Duodenal mucosa (tissue), 2 donors: ENCODE data around the gene BEST1.

Experiments used
- H3K27ac ChIP-seq: one replicate; pipeline ENCODE4 v1.7.0; 2013; ENCODE audit warnings: low read depth, low read length
- H3K27me3 ChIP-seq, 2 donors: one replicate each; pipeline ENCODE4 v1.7.0; 2013; ENCODE audit warnings: low read length in 2 of 2, control low read depth in 1 of 2; ENCODE audit not compliant: insufficient read depth in 2 of 2, control insufficient read depth in 1 of 2
- H3K36me3 ChIP-seq, 2 donors: one replicate each; pipeline ENCODE4 v1.7.0; 2013; ENCODE audit warnings: low read length in 2 of 2, control low read depth in 1 of 2; ENCODE audit not compliant: insufficient read depth in 2 of 2, control insufficient read depth in 1 of 2
- H3K4me1 ChIP-seq, 2 donors: one replicate each; pipeline ENCODE4 v1.7.0; 2013; ENCODE audit warnings: low read length in 2 of 2, control low read depth in 1 of 2; ENCODE audit not compliant: insufficient read depth in 2 of 2, control insufficient read depth in 1 of 2
- H3K4me3 ChIP-seq, 2 donors: one replicate each; pipeline ENCODE4 v1.7.0; 2013; ENCODE audit warnings: low read length in 2 of 2, low read depth in 1 of 2
- H3K9ac ChIP-seq, 2 donors: one replicate each; pipeline ENCODE4 v1.7.0; 2013; ENCODE audit warnings: low read length in 2 of 2, low read depth in 1 of 2
- H3K9me3 ChIP-seq, 2 donors: one replicate each; pipeline ENCODE4 v1.7.0; 2013; ENCODE audit warnings: low read length in 2 of 2, control low read depth in 1 of 2; ENCODE audit not compliant: control insufficient read depth in 1 of 2

The BEST1 gene

DNA sequence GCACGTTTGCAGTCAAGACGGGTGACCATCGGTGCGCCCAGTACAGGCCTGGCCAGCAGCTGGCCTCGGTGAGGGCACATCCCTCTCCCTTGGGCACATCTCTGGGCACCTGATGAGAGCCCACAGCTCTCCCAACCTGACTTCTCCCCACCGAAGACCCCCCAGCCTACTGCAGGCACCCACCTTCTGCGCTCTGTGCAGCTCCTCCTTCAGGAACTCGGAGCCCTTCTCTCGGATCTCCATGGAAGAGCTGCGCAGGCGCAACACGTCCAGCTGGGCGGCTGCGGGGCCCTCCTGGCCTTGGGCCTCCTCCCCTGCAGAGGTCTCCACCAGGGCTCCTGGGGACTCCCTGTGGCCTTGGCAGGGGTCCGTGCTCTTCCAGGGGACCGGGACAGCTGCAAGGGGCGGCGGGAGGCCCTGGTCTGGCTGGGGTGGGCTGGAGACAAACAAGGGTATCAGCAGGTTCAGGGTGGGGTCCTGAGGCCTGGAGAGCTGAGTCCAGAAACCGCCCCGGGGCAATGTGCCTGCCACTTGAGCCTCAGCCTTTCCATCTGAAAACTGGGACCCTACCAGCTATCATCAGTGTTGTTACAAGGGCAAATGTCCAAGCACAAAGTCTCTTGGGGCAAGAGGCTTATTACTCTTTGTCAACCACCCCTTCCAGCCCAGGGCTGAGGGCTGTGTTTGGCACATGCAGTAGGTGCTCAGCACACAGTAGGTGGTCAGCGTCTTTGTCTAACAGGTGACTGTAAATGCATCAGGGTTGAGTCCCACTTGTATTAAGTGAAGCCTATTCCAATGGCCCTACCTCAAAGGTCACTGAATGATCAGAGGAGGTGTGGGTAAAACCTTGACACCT, 42.1 kb upstream of the BEST1 start:
- H3K4me3 ChIP-seq, result no peak overlapping the region
- no peak overlapping the region for H3K27ac ChIP-seq
- no peaks in the 10 kb centered on the region for H3K27me3 ChIP-seq
- no peaks in the 10 kb centered on the region for H3K36me3 ChIP-seq
- H3K9me3 ChIP-seq, result no peaks in the 10 kb centered on the region
- H3K9ac ChIP-seq, result no peak overlapping the region
- peaks cover 0 to 13% of the 10 kb centered on the region in 2 donors for H3K4me1 ChIP-seq

DNA sequence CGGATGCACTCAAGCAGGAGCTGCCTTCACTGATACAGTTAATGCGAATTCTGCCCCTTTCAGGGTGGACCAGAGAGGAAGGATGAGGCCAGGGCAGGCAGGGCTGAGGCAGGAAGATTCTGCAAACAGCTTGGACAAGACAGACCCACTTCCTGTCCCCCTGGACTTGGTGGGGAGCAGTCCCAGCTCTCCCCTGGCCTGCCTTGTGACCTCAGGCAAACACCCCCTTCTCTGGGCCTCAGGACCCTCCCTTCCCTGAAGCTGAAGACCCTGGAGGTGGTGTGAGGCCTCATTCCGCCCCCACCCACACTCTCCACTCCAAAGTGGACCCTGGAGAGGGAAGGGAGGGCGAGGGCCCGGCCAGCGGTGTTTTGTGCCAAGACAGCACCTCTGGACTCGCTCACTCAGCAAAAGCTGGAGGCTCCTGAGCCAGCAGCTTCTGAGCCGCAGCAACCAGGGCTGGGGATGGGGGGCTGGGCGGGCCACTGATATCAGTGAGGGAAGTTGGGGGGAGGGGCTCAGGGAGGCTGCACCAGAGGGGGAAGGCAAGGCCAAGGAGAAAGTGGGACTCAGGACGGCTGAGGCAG, 41.3 kb upstream of the BEST1 start:
- no peak overlapping the region for H3K9ac ChIP-seq
- H3K27me3 ChIP-seq, result no peaks in the 10 kb centered on the region
- no peak overlapping the region for H3K4me3 ChIP-seq
- H3K36me3 ChIP-seq, result no peaks in the 10 kb centered on the region
- no peak overlapping the region for H3K27ac ChIP-seq
- no peaks in the 10 kb centered on the region for H3K9me3 ChIP-seq
- H3K4me1 ChIP-seq, result peaks cover 0 to 13% of the 10 kb centered on the region in 2 donors

DNA sequence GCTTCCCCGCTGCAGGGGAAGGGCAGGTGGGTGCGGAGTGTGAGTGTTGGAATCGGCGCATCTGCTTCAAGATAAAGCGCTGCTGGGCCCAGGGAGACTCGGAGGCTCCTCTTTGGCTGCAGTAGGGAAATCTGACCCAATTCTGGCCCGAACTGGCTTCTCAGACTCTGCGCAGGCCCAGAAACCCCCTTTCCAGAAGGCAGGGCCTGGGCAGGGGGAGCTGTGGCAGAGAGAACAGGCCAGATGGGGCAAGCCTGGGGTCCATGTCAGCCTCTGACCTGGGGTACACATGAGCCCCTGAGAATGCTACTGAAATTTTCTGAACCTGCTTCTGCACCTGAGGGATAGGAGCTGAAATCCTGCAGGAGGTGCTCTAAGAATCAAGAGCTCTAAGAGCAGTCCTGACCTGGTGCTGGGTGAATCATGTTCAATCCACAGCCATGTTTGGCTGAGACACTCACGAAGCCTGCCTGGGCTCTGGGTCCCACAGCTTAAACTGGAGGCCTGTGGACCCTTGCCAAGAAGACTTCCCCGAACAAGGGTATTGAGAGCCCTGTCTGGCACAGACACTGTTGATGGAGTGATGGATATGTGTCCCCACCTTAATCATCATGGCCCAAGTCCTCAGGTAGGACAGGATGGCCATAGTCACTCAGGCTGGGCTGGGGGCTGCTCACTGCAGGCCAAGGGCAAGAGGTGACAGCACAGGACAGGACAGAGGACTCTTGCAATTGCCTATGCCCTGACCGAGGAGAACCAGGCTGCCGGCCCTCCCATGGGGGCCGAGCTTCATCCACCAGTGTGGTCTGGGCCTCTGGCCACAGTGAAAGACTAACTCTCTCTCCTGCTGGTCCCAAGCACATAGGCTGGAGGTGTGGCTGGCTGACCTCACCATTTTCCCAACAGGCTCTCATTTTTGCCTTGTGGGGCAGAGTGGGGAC, 39.7 kb upstream of the BEST1 start:
- Histone ChIP-seq H3K9ac (no peak overlapping the region), H3K9me3 (no peaks in the 10 kb centered on the region), H3K27me3 (no peaks in the 10 kb centered on the region), H3K4me3 (no peak overlapping the region), H3K4me1 (peaks cover 0 to 8% of the 10 kb centered on the region in 2 donors), H3K27ac (no peak overlapping the region), H3K36me3 (no peaks in the 10 kb centered on the region)

DNA sequence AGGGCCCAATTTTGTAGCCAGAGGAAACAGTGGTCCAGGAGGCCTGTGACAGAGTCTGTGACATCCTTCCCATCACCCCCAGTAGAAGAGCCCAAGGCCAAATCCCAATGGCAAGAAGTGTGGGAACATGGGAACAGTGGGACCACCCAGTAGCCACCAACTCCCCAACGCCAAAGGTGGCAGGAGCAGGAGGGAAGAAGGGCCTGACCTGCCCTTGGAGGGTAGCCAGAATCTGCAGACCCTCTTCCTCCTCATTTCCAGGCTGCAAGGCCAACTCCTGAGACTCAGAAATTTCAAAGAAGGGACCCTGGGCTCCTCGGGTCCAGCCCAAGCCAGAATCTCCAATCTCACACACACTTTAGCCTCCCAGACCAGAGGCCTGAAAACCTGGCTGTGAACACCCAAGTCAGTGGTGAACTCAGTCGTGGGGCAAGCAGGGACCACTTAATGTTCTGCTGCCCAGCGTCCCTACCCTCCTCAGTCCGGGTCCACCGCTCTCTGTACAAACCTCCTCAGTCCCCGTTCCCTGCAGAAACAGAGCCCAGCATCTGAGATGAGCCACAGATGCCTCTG, 38.9 kb upstream of the BEST1 start:
- Histone ChIP-seq H3K27me3 (peaks cover under 1 to 1% of the 10 kb centered on the region in 2 donors), H3K9ac (no peak overlapping the region), H3K4me1 (peaks cover 0 to 8% of the 10 kb centered on the region in 2 donors), H3K9me3 (no peaks in the 10 kb centered on the region), H3K36me3 (no peaks in the 10 kb centered on the region), H3K4me3 (no peak overlapping the region), H3K27ac (no peak overlapping the region)

DNA sequence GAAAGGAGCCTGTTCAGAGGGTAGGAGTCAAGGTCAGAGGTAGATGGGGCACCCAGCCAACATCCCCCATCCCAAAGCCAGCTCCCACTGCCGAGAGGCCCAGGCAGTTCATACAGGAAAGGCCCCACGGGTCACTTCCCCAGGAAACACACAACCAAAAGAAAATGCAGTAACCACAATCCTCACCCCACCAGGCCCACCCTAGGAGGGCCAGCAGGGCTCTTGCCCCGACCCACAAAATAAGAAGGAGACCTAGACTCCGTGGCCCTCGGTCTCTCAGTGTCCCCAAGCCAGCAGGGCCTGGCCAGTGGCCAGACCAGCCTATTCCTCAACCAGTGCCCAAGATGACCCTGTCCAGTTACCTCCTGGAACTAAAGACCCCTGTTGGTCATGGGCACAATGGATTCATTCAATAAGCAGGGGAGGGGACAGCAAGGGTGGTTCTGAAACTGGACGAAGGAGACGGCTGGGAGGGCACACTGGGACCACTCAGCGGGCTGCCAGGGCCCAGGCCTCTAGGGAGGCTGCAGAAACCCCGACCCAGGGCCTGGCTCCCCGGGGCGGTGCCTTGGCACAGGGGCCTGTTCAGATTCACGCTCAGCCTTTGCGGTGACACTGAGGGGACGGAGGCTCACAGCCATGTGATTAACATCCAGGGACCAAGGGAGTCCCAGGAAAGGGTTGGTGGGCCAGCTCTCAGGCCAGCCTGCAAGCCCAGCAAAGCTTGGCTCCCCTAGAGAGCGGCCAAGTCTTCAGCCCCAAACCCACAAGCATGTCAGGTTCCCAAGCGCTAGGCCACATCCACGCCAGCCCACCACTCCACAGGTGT, 38.2 kb upstream of the BEST1 start:
- Histone ChIP-seq H3K27me3 (peaks cover 5 to 6% of the 10 kb centered on the region in 2 donors), H3K4me3 (no peak overlapping the region), H3K9ac (no peak overlapping the region), H3K27ac (no peak overlapping the region), H3K9me3 (no peaks in the 10 kb centered on the region), H3K4me1 (peaks cover 0 to 8% of the 10 kb centered on the region in 2 donors), H3K36me3 (no peaks in the 10 kb centered on the region)

DNA sequence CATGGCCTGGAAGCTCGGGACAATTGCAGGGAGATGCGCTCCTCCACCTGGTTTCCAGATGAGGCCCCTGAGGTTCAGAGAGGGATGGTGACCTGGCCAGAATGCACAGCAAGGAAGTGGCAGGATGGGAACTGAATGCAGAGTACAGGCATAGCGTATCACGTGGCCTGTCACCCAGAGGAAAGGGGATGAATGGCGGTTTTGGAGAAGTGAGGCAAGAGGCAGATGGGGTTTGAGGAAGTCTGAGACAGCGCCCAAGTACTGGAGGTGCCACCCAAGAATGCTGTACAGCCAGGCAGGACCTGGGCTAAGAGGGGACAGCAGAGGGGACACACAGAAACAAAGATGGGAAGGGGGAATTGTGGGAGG, 37.6 kb upstream of the BEST1 start:
- H3K4me1 ChIP-seq, result peaks cover 0 to 9% of the 10 kb centered on the region in 2 donors
- no peak overlapping the region for H3K9ac ChIP-seq
- H3K36me3 ChIP-seq, result no peaks in the 10 kb centered on the region
- no peak overlapping the region for H3K27ac ChIP-seq
- peaks cover 5 to 6% of the 10 kb centered on the region in 2 donors for H3K27me3 ChIP-seq
- H3K9me3 ChIP-seq, result no peaks in the 10 kb centered on the region
- H3K4me3 ChIP-seq, result no peak overlapping the region

DNA sequence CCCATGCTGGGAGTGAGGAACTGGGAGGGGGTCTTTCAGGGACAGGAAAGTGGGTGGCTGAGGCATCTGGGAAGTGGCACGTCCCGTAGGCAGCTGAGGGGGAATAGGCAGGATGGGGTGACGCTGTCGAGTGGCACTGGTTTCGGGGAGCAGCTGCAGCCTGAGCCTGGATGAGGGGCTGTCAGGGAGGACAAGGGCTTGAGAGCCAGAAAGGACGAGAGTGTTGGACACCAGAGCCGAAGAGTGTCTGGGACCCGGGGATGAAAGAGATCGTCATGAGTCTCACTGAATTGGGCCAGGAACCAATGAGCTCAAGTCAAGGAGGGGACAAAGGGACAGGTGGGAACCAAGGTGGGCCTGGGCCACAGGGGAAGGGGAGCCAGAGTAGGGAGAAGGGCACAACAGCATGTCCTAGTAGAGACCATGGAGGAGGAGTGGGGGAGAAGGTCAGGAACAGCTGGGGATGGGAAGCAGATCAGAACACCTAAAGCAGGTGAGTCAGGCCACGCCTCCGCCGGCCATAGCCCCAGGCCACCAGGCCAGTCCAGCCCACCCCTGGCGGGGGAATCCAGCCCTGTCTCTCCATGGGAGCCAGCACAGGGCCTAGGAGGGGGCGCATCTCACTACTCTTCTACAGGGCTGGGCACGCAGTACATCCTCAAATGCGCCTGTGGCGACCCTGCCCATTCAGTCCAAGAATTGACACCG, 37.0 kb upstream of the BEST1 start:
- no peak overlapping the region for H3K9ac ChIP-seq

DNA sequence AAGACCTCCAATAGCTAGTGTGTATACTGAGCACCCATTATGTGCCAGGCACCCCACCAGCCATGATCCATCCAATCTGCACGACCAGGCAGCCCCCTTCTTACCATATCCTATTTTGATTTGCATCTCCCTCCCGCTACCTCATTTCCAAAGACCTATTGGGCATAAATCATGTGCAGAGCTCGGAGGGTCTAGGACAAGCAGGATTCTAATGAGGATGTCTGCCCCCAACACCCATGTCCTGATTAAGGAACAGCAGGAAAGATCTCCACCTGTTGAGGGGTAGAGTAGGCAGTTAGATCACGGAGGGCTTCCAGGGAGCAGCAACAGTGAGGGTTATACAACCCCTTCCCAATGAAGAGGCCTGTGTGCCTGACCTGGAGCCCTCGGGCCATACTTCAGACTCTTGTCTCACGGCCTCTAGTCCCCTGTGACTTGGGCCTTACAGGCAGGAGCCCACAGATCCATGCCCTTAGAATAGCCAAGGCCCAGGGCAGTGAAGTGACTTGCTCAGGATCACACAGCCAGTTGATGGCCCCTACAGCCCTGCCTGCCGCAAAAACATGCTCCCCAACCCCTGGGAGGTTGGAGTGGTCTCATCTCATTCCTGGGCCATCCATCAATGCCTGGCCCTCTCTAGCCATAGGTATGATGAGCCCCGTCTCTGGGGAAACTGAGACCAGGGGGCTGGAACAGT, 36.3 kb upstream of the BEST1 start:
- Histone ChIP-seq H3K9ac (no peak overlapping the region), H3K27ac (no peak overlapping the region), H3K4me1 (peaks cover 7 to 8% of the 10 kb centered on the region in 2 donors), H3K27me3 (peaks cover 18 to 19% of the 10 kb centered on the region in 2 donors), H3K36me3 (no peaks in the 10 kb centered on the region), H3K4me3 (no peak overlapping the region), H3K9me3 (no peaks in the 10 kb centered on the region)

More for the DNA sequence above, 37.0 kb upstream of the BEST1 start:
- Histone ChIP-seq H3K36me3 (no peaks in the 10 kb centered on the region), H3K27ac (no peak overlapping the region), H3K4me3 (no peak overlapping the region), H3K4me1 (peaks cover 5 to 13% of the 10 kb centered on the region in 2 donors), H3K9me3 (no peaks in the 10 kb centered on the region), H3K27me3 (peaks cover 11 to 12% of the 10 kb centered on the region in 2 donors)
